Tongue (tissue), 1 donor: ENCODE measurements around the gene JOSD2. TPM values are rescaled to one million over a fixed set of nuclear protein-coding genes. Genes with fewer than 3 reads are reported as not detected.

Experiments
- total RNA-seq: library from RNA; depleted of rRNA; stranded (reverse); fragments of >200 nt; gene quantifications from one replicate; pipeline ENCODE4 v1.2.3, GENCODE V29; 2014

JOSD2 gene
- total RNA-seq, 1 donor from 2014 or later: 11.4 TPM

Other genes with a start within 250 kb of the JOSD2 start
- 1.0 TPM for gene KCNC3, start 181.8 kb downstream of the JOSD2 start, total RNA-seq
- 0.51 TPM for gene NAPSA, start 145.6 kb downstream of the JOSD2 start, total RNA-seq
- gene NR1H2, start 134.7 kb downstream of the JOSD2 start, total RNA-seq: 53.3 TPM
- 16.0 TPM for gene POLD1, start 126.8 kb downstream of the JOSD2 start, total RNA-seq
- gene SPIB, start 92.3 kb downstream of the JOSD2 start, total RNA-seq: 0.10 TPM
- gene MYBPC2, start 78.3 kb downstream of the JOSD2 start, total RNA-seq: 59.5 TPM
- gene EMC10, start 34.7 kb downstream of the JOSD2 start, total RNA-seq: 79.0 TPM
- gene GARIN5A, start 34.3 kb downstream of the JOSD2 start, total RNA-seq: 0.92 TPM
- gene ASPDH, start 2.7 kb upstream of the JOSD2 start, total RNA-seq: not detected
- gene LRRC4B, start 57.2 kb upstream of the JOSD2 start, total RNA-seq: 13.0 TPM
- 0.10 TPM for gene SYT3, start 128.7 kb upstream of the JOSD2 start, total RNA-seq
- not detected for gene C19orf81, start 138.3 kb upstream of the JOSD2 start, total RNA-seq
- 6.3 TPM for gene SHANK1, start 208.6 kb upstream of the JOSD2 start, total RNA-seq
- 23.1 TPM for gene CLEC11A, start 212.2 kb upstream of the JOSD2 start, total RNA-seq